OCI-LY7 (cell line): ENCODE measurements around the gene C14orf93. TPM values are rescaled to one million over a fixed set of nuclear protein-coding genes. Genes with fewer than 3 reads are reported as not detected.

Experiments
- BruUV-seq: library from RNA; stranded (reverse); fragments of 400-500 nt; replicated peaks from 2 replicates; lab custom pipeline; 2021; lab: Mats Ljungman, UMichigan
- CTCF ChIA-PET: fragments of 300-600 bp; sonication (Branson Sonifier 250); formaldehyde crosslinking; loops from one replicate; lab custom pipeline; 2022; ENCODE audit warnings: antibody characterized with exemption; ENCODE audit not compliant: unreplicated experiment; lab: Charles Lee
- POLR2A ChIA-PET: fragments of 300-600 bp; sonication (Branson Sonifier 250); formaldehyde crosslinking; loops from one replicate; lab custom pipeline; 2022; ENCODE audit warnings: antibody characterized with exemption; lab: Charles Lee
- DNase-seq: peaks from one replicate; pipeline ENCODE4 v3.0.0-alpha.2; 2015; ENCODE audit warnings: low spot score
- H2AFZ ChIP-seq: fragments of 200-600 bp; sonication (generic), shearing (Covaris generic); 2 replicates; pipeline ENCODE4 v1.6.1; 2014; ENCODE audit warnings: mild to moderate bottlenecking, antibody characterized with exemption, low read length, moderate library complexity
- H3K27ac ChIP-seq: fragments of 200-600 bp; sonication (generic); 2 replicates; pipeline ENCODE4 v1.5.1; 2014; ENCODE audit warnings: mixed run types, low read depth, mild to moderate bottlenecking, moderate library complexity, low read length, inconsistent platforms; ENCODE audit not compliant: poor library complexity, severe bottlenecking
- H3K36me3 ChIP-seq: fragments of 200-600 bp; sonication (generic); 2 replicates; pipeline ENCODE4 v1.6.1; 2014; ENCODE audit warnings: mild to moderate bottlenecking, antibody characterized with exemption, low read length, moderate library complexity, mixed read lengths; ENCODE audit not compliant: insufficient read depth
- H3K4me1 ChIP-seq: fragments of 200-600 bp; sonication (generic); 2 replicates; pipeline ENCODE4 v1.5.1; 2014; ENCODE audit warnings: mild to moderate bottlenecking, low read length; ENCODE audit not compliant: insufficient read depth, poor library complexity, severe bottlenecking
- H3K4me2 ChIP-seq: fragments of 200-600 bp; sonication (generic); 2 replicates; pipeline ENCODE4 v1.6.1; 2014; ENCODE audit warnings: mild to moderate bottlenecking, low read length
- H3K4me3 ChIP-seq: fragments of 200-600 bp; sonication (generic); 2 replicates; pipeline ENCODE4 v1.5.1; 2014; ENCODE audit warnings: mild to moderate bottlenecking, low read depth, low read length; ENCODE audit not compliant: poor library complexity, severe bottlenecking
- H3K79me2 ChIP-seq: fragments of 200-600 bp; sonication (generic); 2 replicates; pipeline ENCODE4 v1.6.1; 2016; ENCODE audit warnings: low read depth, mild to moderate bottlenecking, low read length, moderate library complexity, mixed read lengths; ENCODE audit not compliant: insufficient read depth
- H3K9me2 ChIP-seq: fragments of 200-600 bp; sonication (generic); 2 replicates; pipeline ENCODE4 v1.6.1; 2016; ENCODE audit warnings: mild to moderate bottlenecking, low read length, mixed read lengths; ENCODE audit not compliant: insufficient read depth
- H3K9me3 ChIP-seq: fragments of 200-600 bp; sonication (generic); 2 replicates; pipeline ENCODE4 v1.6.1; 2014; ENCODE audit warnings: mild to moderate bottlenecking, mixed run types, low read length, mixed read lengths
- H4K20me1 ChIP-seq: fragments of 200-600 bp; sonication (generic); 2 replicates; pipeline ENCODE4 v1.6.1; 2014; ENCODE audit warnings: mild to moderate bottlenecking, antibody characterized with exemption, low read length, moderate library complexity, mixed read lengths; ENCODE audit not compliant: insufficient read depth
- CTCF ChIP-seq: fragments of 200-600 bp; sonication (generic); conservative IDR thresholded peaks from 2 replicates; pipeline ENCODE4 v1.5.1; 2014; ENCODE audit warnings: mild to moderate bottlenecking, antibody characterized with exemption, low read length, moderate library complexity, mixed read lengths
- EZH2phosphoT487 ChIP-seq: fragments of 200-600 bp; sonication (generic); IDR thresholded peaks from 2 replicates; pipeline ENCODE4 v1.6.1; 2018; ENCODE audit warnings: low read depth, borderline replicate concordance, mild to moderate bottlenecking, mixed run types, antibody characterized with exemption, low read length, moderate library complexity, mixed read lengths
- intact Hi-C: fragments of 100-400 bp; cut with micrococcal nuclease; formaldehyde crosslinking; loops from one replicate; pipeline ENCODE4 v1.10.0; 2022; ENCODE audit not compliant: unreplicated experiment
- total RNA-seq, 2 experiments: library from RNA; depleted of rRNA in 1 of 2; stranded (reverse); fragments of >200 nt in 1 of 2; shearing (Covaris generic) in 1 of 2; gene quantifications; 2 replicates each; pipeline ENCODE4 v1.2.3, GENCODE V29; 2014 to 2022

The C14orf93 gene
- total RNA-seq, 2 experiments from 2014 or later, result 15.2 to 17.9 TPM

- BruUV-seq, result no TSS peak
- H3K9me2 ChIP-seq, result no peaks in the 10 kb centered on the region
- H3K4me1 ChIP-seq, result no peaks in the 10 kb centered on the region
- 0 out of 2 replicates have a peak, but pooled peaks cover 7% of the 10 kb centered on the region for H4K20me1 ChIP-seq
- H3K4me3 ChIP-seq, result no peak overlapping the region
- TF ChIP-seq EZH2phosphoT487, result no peak
- TF ChIP-seq CTCF, result no peak
- ChIA-PET POLR2A (interaction anchor here (0.7 to 1.9 kb wide), 4 partner anchors 9 to 121 kb away, joined by 3 to 9 read pairs (median 4); partner anchors contain the start of gene PSMB5), CTCF (no interaction called here)
- H3K9me3 ChIP-seq, result no peaks in the 10 kb centered on the region
- peaks cover 15% of the 10 kb centered on the region; the same call in 1 of the 2 replicates for H3K79me2 ChIP-seq
- no peak overlapping the region for H2AFZ ChIP-seq
- DNase-seq, result no peak
- no peak overlapping the region for H3K27ac ChIP-seq
- intact Hi-C loops, result no loop called here
- H3K36me3 ChIP-seq, result peaks cover 42% of the 10 kb centered on the region
- H3K4me2 ChIP-seq, result no peak overlapping the region
These were observed 14.7 kb upstream of the C14orf93 start for GRCh38 chr14:23024612-23025075.

- no peaks in the 10 kb centered on the region for H3K4me1 ChIP-seq
- ChIA-PET CTCF (no interaction called here), POLR2A (interaction anchor here (0.6 to 1.9 kb wide), 9 partner anchors 10 to 460 kb away, joined by 3 to 9 read pairs (median 3); partner anchors contain the start of gene PSMB5)
- intact Hi-C loops, result no loop called here
- 0 out of 2 replicates have a peak, but pooled peaks cover 3% of the 10 kb centered on the region for H4K20me1 ChIP-seq
- BruUV-seq, result no TSS peak
- no peaks in the 10 kb centered on the region for H3K9me2 ChIP-seq
- DNase-seq, result no peak
- H3K4me3 ChIP-seq, result no peak overlapping the region
- H3K36me3 ChIP-seq, result peaks cover 33% of the 10 kb centered on the region
- TF ChIP-seq EZH2phosphoT487, result no peak
- no peak for TF ChIP-seq CTCF
- H3K27ac ChIP-seq, result no peak overlapping the region
- H3K9me3 ChIP-seq, result no peaks in the 10 kb centered on the region
- peaks cover 7% of the 10 kb centered on the region; the same call in 1 of the 2 replicates for H3K79me2 ChIP-seq
- no peak overlapping the region for H3K4me2 ChIP-seq
- H2AFZ ChIP-seq, result no peak overlapping the region
These were observed 13.8 kb upstream of the C14orf93 start for GRCh38 chr14:23023795-23024152.
